ENCODE results near the gene FRMPD2.
A peak's percentile ranks its signal among the peaks of the same experiment; 100 is the strongest.

FRMPD2 gene

GRCh38 chr10:48294431-48294830 lies 19.9 kb upstream of the FRMPD2 start:
- DNase-seq, result no peak
- intact Hi-C loops (cut with DNase I; ENCODE audit: low total_unique reads), result no loop called here

GRCh38 chr10:48292616-48293015 lies 18.1 kb upstream of the FRMPD2 start:
- no peak for DNase-seq
- intact Hi-C loops (cut with DNase I; ENCODE audit: low total_unique reads), result no loop called here
- Histone ChIP-seq H3K27me3 (no peaks in the 10 kb centered on the region), H3K36me3 (no peaks in the 10 kb centered on the region), H3K4me3 (no peak overlapping the region), H3K4me1 (peaks cover 0 to 11% (median 0%) of the 10 kb centered on the region in 4 donors), H3K27ac (no peak overlapping the region), H3K9me3 (no peaks in the 10 kb centered on the region)
- TF ChIP-seq CTCF (IDR thresholded peaks at IDR 0.05), result no peak

More at GRCh38 chr10:48294431-48294830, 19.9 kb upstream of the FRMPD2 start:
- Histone ChIP-seq H3K9me3 (no peaks in the 10 kb centered on the region), H3K4me1 (peaks cover 0 to 5% (median 0%) of the 10 kb centered on the region in 4 donors), H3K36me3 (no peaks in the 10 kb centered on the region), H3K27ac (no peak overlapping the region), H3K4me3 (no peak overlapping the region), H3K27me3 (no peaks in the 10 kb centered on the region)
- no peak for TF ChIP-seq CTCF (IDR thresholded peaks at IDR 0.05)

GRCh38 chr10:48291190-48291589 lies 16.7 kb upstream of the FRMPD2 start:
- H3K9me3 ChIP-seq, result no peaks in the 10 kb centered on the region
- H3K36me3 ChIP-seq, result no peaks in the 10 kb centered on the region
- peaks cover 0 to 11% (median 0%) of the 10 kb centered on the region in 4 donors for H3K4me1 ChIP-seq
- no peak overlapping the region for H3K27ac ChIP-seq
- H3K27me3 ChIP-seq, result peaks cover 0 to 2% of the 10 kb centered on the region in 2 donors
- intact Hi-C loops (cut with DNase I; ENCODE audit: low total_unique reads), result no loop called here
- no peak for TF ChIP-seq CTCF (IDR thresholded peaks at IDR 0.05)
- no peak overlapping the region for H3K4me3 ChIP-seq
- no peak for DNase-seq

GRCh38 chr10:48290286-48290685 lies 15.8 kb upstream of the FRMPD2 start:
- H3K27ac ChIP-seq, result no peak overlapping the region
- no peak overlapping the region for H3K4me3 ChIP-seq
- H3K9me3 ChIP-seq, result no peaks in the 10 kb centered on the region
- H3K4me1 ChIP-seq, result peaks cover 0 to 11% (median 0%) of the 10 kb centered on the region in 4 donors
- intact Hi-C loops (cut with DNase I; ENCODE audit: low total_unique reads), result no loop called here
- no peak for DNase-seq
- H3K27me3 ChIP-seq, result peaks cover 0 to 5% of the 10 kb centered on the region in 2 donors
- no peaks in the 10 kb centered on the region for H3K36me3 ChIP-seq
- no peak for TF ChIP-seq CTCF (IDR thresholded peaks at IDR 0.05)

GRCh38 chr10:48289501-48290238 lies 15.2 kb upstream of the FRMPD2 start:
- Histone ChIP-seq H3K4me3 (no peak overlapping the region), H3K27ac (no peak overlapping the region), H3K4me1 (peaks cover 0 to 11% (median 0%) of the 10 kb centered on the region in 4 donors), H3K9me3 (no peaks in the 10 kb centered on the region), H3K36me3 (no peaks in the 10 kb centered on the region), H3K27me3 (peaks cover 0 to 5% of the 10 kb centered on the region in 2 donors)
- intact Hi-C loops (cut with DNase I; ENCODE audit: low total_unique reads), result no loop called here
- TF ChIP-seq CTCF (IDR thresholded peaks at IDR 0.05), result peak; percentile 62 to 71
- peak in 1 of 2 donors; percentile 43 for DNase-seq
